A549 (cell line): Measurements from ENCODE around the gene CUX1. TPM values are rescaled to one million over a fixed set of nuclear protein-coding genes. Genes with fewer than 3 reads are reported as not detected.

Experiments used
- ATAC-seq, 2 experiments: fragments of 200-7000 bp in 1 of 2; fragments of >200 bp in 1 of 2; cut with Nextera tagmentation in 1 of 2; cut with Tn5 transposase in 1 of 2; 3 replicates each; pipeline versions ENCODE4 v1.8.0 to v1.9.1; 2018 to 2020; ENCODE audit warnings: mild to moderate bottlenecking in 1 of 2, moderate library complexity in 1 of 2
- CTCF ChIA-PET: fragments of 300-600 bp; sonication (Branson Sonifier 250); formaldehyde crosslinking; extraction: SDS; loops from one replicate; lab custom pipeline; 2021; ENCODE audit warnings: antibody characterized with exemption, inconsistent platforms; lab: Yijun Ruan, JAX
- POLR2A ChIA-PET: fragments of 350-600 bp; formaldehyde crosslinking; extraction: SDS; loops from one replicate; lab custom pipeline; 2021; ENCODE audit warnings: antibody characterized with exemption, inconsistent platforms; lab: Yijun Ruan, JAX
- DNase-seq, 2 experiments: peaks; one replicate each; pipeline versions ENCODE4 v3.0.0 to v3.0.0-alpha.2; 2011 to 2016; ENCODE audit warnings: low read depth in 1 of 2, low spot score in 1 of 2
- FAIRE-seq: peaks from 2 replicates; lab custom pipeline; 2011; peaks lifted over from hg19 to GRCh38; lab: Jason Lieb, UNC
- H3K27ac ChIP-seq, 2 experiments: fragments of >200 bp; sonication (Bioruptor Twin); formaldehyde crosslinking; 3 replicates each; pipeline ENCODE4 v1.5.1; 2016 to 2017
- H3K4me1 ChIP-seq: fragments of >200 bp; sonication (Bioruptor Twin); formaldehyde crosslinking; 3 replicates; pipeline ENCODE4 v1.6.1; 2016
- H3K4me2 ChIP-seq: fragments of >200 bp; sonication (Bioruptor Twin); formaldehyde crosslinking; 3 replicates; pipeline ENCODE4 v1.6.1; 2016
- H3K4me3 ChIP-seq: fragments of >200 bp; sonication (Bioruptor Twin); formaldehyde crosslinking; 3 replicates; pipeline ENCODE4 v1.5.1; 2016
- H3K9me3 ChIP-seq: fragments of >200 bp; sonication (Bioruptor Twin); formaldehyde crosslinking; 3 replicates; pipeline ENCODE4 v1.6.1; 2016
- ATOH8 ChIP-seq: fragments of 250-450 bp; sonication (Bioruptor Pico); IDR thresholded peaks from 2 replicates; pipeline ENCODE4 v1.5.0; 2020; ENCODE audit warnings: low read depth, mild to moderate bottlenecking, moderate library complexity
- BCL3 ChIP-seq: fragments of >200 bp; sonication (Bioruptor Twin); formaldehyde crosslinking; IDR thresholded peaks from 3 replicates; pipeline ENCODE4 v1.6.1; 2016
- BHLHE40 ChIP-seq: IDR thresholded peaks from 2 replicates; pipeline ENCODE4 v1.6.1; 2012; ENCODE audit warnings: low read depth, low read length, inconsistent platforms
- CBX8 ChIP-seq: fragments of 200-600 bp; sonication (generic); IDR thresholded peaks from 2 replicates; pipeline ENCODE4 v1.6.1; 2016
- CEBPB ChIP-seq, 2 experiments: fragments of >200 bp in 1 of 2; sonication (Bioruptor Twin) in 1 of 2; formaldehyde crosslinking in 1 of 2; IDR thresholded peaks; 2 replicates each; pipeline ENCODE4 v1.6.1; 2012 to 2016
- CHD2 ChIP-seq: fragments of 150-350 bp; IDR thresholded peaks from 2 replicates; pipeline ENCODE4 v1.6.1; 2014; ENCODE audit warnings: low read length; ENCODE audit not compliant: partially characterized antibody
- CHD4 ChIP-seq: fragments of 200-600 bp; sonication (generic); IDR thresholded peaks from 2 replicates; pipeline ENCODE4 v1.6.1; 2016; ENCODE audit warnings: antibody characterized with exemption, mild to moderate bottlenecking, borderline replicate concordance
- EHF ChIP-seq: fragments of 250-450 bp; sonication (Bioruptor Pico); IDR thresholded peaks from 2 replicates; pipeline ENCODE4 v1.5.0; 2020; ENCODE audit warnings: mild to moderate bottlenecking
- HES2 ChIP-seq: fragments of >200 bp; sonication (Bioruptor Twin); formaldehyde crosslinking; IDR thresholded peaks from 2 replicates; pipeline ENCODE4 v1.6.1; 2016
- HOXB5 ChIP-seq: fragments of 250-450 bp; sonication (Bioruptor Pico); IDR thresholded peaks from 2 replicates; pipeline ENCODE4 v1.5.0; 2020; ENCODE audit warnings: mild to moderate bottlenecking, moderate library complexity
- KDM1A ChIP-seq: fragments of 200-600 bp; sonication (generic); IDR thresholded peaks from 2 replicates; pipeline ENCODE4 v1.6.1; 2016; ENCODE audit warnings: low read depth, mild to moderate bottlenecking
- KDM5A ChIP-seq: fragments of 200-600 bp; sonication (generic); IDR thresholded peaks from 2 replicates; pipeline ENCODE4 v1.6.1; 2016; ENCODE audit warnings: antibody characterized with exemption, mild to moderate bottlenecking
- MAZ ChIP-seq: fragments of 150-350 bp; IDR thresholded peaks from 2 replicates; pipeline ENCODE4 v1.6.1; 2014; ENCODE audit warnings: antibody characterized with exemption, low read depth, low read length, borderline replicate concordance
- PBX3 ChIP-seq: IDR thresholded peaks from 2 replicates; pipeline ENCODE4 v1.6.1; 2012
- RARB ChIP-seq: fragments of 250-450 bp; sonication (Bioruptor Pico); IDR thresholded peaks from 2 replicates; pipeline ENCODE4 v1.8.0; 2021; ENCODE audit warnings: mild to moderate bottlenecking, moderate library complexity
- TFCP2L1 ChIP-seq: fragments of 250-450 bp; sonication (Bioruptor Pico); IDR thresholded peaks from 2 replicates; pipeline ENCODE4 v1.5.0; 2021; ENCODE audit warnings: mild to moderate bottlenecking
- ZFP36 ChIP-seq: fragments of 450-650 bp; IDR thresholded peaks from 2 replicates; pipeline ENCODE4 v1.6.1; 2014; ENCODE audit warnings: borderline replicate concordance; ENCODE audit not compliant: partially characterized antibody
- ZNF302 ChIP-seq: fragments of 250-450 bp; sonication (Bioruptor Pico); IDR thresholded peaks from 2 replicates; pipeline ENCODE4 v1.9.0; 2021; ENCODE audit warnings: inconsistent platforms, mild to moderate bottlenecking, moderate library complexity
- WGBS: methylation state at CpG from one replicate; pipeline ENCODE4 v1.1.6; 2017; ENCODE audit errors: missing lambda C conversion rate; 5-methylcytosine and 5-hydroxymethylcytosine counted together
- polyA plus RNA-seq, 4 experiments: library from polyadenylated mRNA; depleted of rRNA in 3 of 4; stranded (reverse); fragments of >200 nt; fragmentation: RNase III in 1 of 4; extraction: RNeasy Plus Mini Kit Qiagen cat#74134 plus additional on column Dnase treatment in 1 of 4; gene quantifications; 2 replicates in 3 of 4; 3 replicates in 1 of 4; pipeline ENCODE4 v1.2.3, GENCODE V29; 2011 to 2017
- TF ChIP-seq, protein P1 (sequence below): fragments of 250-450 bp; sonication (Bioruptor Pico); IDR thresholded peaks from 2 replicates; pipeline ENCODE4 v1.5.0; 2021; ENCODE audit warnings: mild to moderate bottlenecking, moderate library complexity, borderline replicate concordance
- TF ChIP-seq, protein P2 (sequence below): fragments of 200-600 bp; sonication (generic); IDR thresholded peaks from 2 replicates; pipeline ENCODE4 v1.6.1; 2016; ENCODE audit warnings: antibody characterized with exemption, mild to moderate bottlenecking, moderate library complexity

The CUX1 gene
- polyA plus RNA-seq, 2 of the 4 experiments (the other 2 are of a cell fraction): 32.7 to 33.4 TPM

DNA sequence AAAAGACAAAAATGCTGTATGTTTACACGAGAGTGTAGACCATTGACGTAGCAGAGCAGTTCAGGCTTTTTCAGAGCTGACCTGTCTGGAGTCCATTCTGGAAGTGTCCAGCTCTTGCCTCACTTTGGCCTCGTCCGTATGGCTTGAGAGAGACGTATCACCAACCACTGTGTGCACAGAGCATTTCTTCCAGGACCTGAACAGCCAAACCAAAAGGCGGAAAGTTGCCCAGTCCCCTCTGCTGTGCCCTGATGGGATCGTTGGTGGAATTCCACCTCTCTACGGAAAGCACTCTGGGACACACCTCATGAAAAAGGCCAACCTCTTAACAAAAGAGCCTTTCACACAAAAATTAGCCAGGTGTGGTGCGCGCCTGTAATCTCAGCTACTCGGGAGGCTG is 284.5 kb downstream of the CUX1 start:
- no peak for TF ChIP-seq MAZ
- TF ChIP-seq BHLHE40: no peak
- TF ChIP-seq CHD2: no peak
- no peak for TF ChIP-seq ZFP36
- TF ChIP-seq TFCP2L1: no peak
- TF ChIP-seq CBX8: no peak
- TF ChIP-seq, protein P1, sequence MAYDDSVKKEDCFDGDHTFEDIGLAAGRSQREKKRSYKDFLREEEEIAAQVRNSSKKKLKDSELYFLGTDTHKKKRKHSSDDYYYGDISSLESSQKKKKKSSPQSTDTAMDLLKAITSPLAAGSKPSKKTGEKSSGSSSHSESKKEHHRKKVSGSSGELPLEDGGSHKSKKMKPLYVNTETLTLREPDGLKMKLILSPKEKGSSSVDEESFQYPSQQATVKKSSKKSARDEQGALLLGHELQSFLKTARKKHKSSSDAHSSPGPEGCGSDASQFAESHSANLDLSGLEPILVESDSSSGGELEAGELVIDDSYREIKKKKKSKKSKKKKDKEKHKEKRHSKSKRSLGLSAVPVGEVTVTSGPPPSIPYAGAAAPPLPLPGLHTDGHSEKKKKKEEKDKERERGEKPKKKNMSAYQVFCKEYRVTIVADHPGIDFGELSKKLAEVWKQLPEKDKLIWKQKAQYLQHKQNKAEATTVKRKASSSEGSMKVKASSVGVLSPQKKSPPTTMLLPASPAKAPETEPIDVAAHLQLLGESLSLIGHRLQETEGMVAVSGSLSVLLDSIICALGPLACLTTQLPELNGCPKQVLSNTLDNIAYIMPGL (CRISPR knock-in tag): no peak
- TF ChIP-seq, protein P2, sequence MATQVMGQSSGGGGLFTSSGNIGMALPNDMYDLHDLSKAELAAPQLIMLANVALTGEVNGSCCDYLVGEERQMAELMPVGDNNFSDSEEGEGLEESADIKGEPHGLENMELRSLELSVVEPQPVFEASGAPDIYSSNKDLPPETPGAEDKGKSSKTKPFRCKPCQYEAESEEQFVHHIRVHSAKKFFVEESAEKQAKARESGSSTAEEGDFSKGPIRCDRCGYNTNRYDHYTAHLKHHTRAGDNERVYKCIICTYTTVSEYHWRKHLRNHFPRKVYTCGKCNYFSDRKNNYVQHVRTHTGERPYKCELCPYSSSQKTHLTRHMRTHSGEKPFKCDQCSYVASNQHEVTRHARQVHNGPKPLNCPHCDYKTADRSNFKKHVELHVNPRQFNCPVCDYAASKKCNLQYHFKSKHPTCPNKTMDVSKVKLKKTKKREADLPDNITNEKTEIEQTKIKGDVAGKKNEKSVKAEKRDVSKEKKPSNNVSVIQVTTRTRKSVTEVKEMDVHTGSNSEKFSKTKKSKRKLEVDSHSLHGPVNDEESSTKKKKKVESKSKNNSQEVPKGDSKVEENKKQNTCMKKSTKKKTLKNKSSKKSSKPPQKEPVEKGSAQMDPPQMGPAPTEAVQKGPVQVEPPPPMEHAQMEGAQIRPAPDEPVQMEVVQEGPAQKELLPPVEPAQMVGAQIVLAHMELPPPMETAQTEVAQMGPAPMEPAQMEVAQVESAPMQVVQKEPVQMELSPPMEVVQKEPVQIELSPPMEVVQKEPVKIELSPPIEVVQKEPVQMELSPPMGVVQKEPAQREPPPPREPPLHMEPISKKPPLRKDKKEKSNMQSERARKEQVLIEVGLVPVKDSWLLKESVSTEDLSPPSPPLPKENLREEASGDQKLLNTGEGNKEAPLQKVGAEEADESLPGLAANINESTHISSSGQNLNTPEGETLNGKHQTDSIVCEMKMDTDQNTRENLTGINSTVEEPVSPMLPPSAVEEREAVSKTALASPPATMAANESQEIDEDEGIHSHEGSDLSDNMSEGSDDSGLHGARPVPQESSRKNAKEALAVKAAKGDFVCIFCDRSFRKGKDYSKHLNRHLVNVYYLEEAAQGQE: no peak
- TF ChIP-seq BCL3: no peak
- no peak for TF ChIP-seq ZNF302 (CRISPR knock-in tag)
- TF ChIP-seq CEBPB (IDR thresholded peaks at IDR 0.05): no peak
- no peak for TF ChIP-seq KDM1A
- TF ChIP-seq KDM5A: no peak
- TF ChIP-seq ATOH8 (CRISPR knock-in tag): no peak
- no peak for TF ChIP-seq CHD4
- TF ChIP-seq RARB (CRISPR knock-in tag): no peak
- no peak for TF ChIP-seq EHF (CRISPR knock-in tag)
- TF ChIP-seq HES2: no peak
- no peak for TF ChIP-seq PBX3
- no peak for TF ChIP-seq HOXB5
- ATAC-seq (no peak), DNase-seq (no peak), FAIRE-seq (no peak)
- no peak overlapping the region for H3K4me2 ChIP-seq
- 94% methylated on average over 11 of the region's 11 CpGs for WGBS
- ChIA-PET CTCF (interaction anchor here (0.7 to 1.1 kb wide), 3 partner anchors 59 to 161 kb away, joined by 3 to 4 read pairs (median 3); no protein-coding TSS in a partner anchor), POLR2A (no interaction called here)
- no peaks in the 10 kb centered on the region for H3K9me3 ChIP-seq
- H3K4me1 ChIP-seq: peaks cover 17% of the 10 kb centered on the region
- no peak overlapping the region for H3K27ac ChIP-seq
- H3K4me3 ChIP-seq: no peak overlapping the region
